Hepatocyte (in vitro differentiated cells): ENCODE data around the gene AGT. TPM values are rescaled to one million over a fixed set of nuclear protein-coding genes. Genes with fewer than 3 reads are reported as not detected.

ENCODE experiments used
- DNase-seq: peaks from one replicate; pipeline ENCODE4 v3.0.0-alpha.2; 2016; ENCODE audit warnings: low spot score
- H2AFZ ChIP-seq: fragments of 200-600 bp; sonication (generic); 2 replicates; pipeline ENCODE4 v1.6.0; 2016; ENCODE audit warnings: antibody characterized with exemption, mild to moderate bottlenecking
- H3K27ac ChIP-seq: fragments of 200-600 bp; sonication (generic); 2 replicates; pipeline ENCODE4 v1.5.1; 2016; ENCODE audit warnings: mild to moderate bottlenecking
- H3K27me3 ChIP-seq: fragments of 200-600 bp; sonication (generic); 2 replicates; pipeline ENCODE4 v1.6.1; 2016
- H3K36me3 ChIP-seq: fragments of 200-600 bp; sonication (generic); replicated peaks from 2 replicates; pipeline ENCODE4 v1.5.1; 2016; ENCODE audit warnings: low read depth; ENCODE audit not compliant: insufficient read depth
- H3K4me1 ChIP-seq: fragments of 200-600 bp; sonication (generic); 2 replicates; pipeline ENCODE4 v1.5.1; 2016; ENCODE audit warnings: mild to moderate bottlenecking, moderate library complexity; ENCODE audit not compliant: insufficient read depth
- H3K4me2 ChIP-seq: fragments of 200-600 bp; sonication (generic); 2 replicates; pipeline ENCODE4 v1.6.0; 2016
- H3K4me3 ChIP-seq: fragments of 200-600 bp; sonication (generic); 2 replicates; pipeline ENCODE4 v1.5.1; 2016; ENCODE audit warnings: mild to moderate bottlenecking
- H3K79me2 ChIP-seq: fragments of 200-600 bp; sonication (generic); 2 replicates; pipeline ENCODE4 v1.6.0; 2017; ENCODE audit warnings: mild to moderate bottlenecking
- H3K9me2 ChIP-seq: fragments of 200-600 bp; sonication (generic); replicated peaks from 2 replicates; pipeline ENCODE4 v1.6.0; 2017; ENCODE audit warnings: mild to moderate bottlenecking; ENCODE audit not compliant: insufficient read depth
- H3K9me3 ChIP-seq: fragments of 200-600 bp; sonication (generic); 2 replicates; pipeline ENCODE4 v1.5.1; 2016; ENCODE audit warnings: low read depth, mild to moderate bottlenecking
- H4K20me1 ChIP-seq: fragments of 200-600 bp; sonication (generic); 2 replicates; pipeline ENCODE4 v1.6.0; 2016; ENCODE audit warnings: mild to moderate bottlenecking; ENCODE audit not compliant: insufficient read depth, poor library complexity, severe bottlenecking
- CTCF ChIP-seq: fragments of 200-600 bp; sonication (generic); IDR thresholded peaks from 2 replicates; pipeline ENCODE4 v1.5.1; 2016; ENCODE audit warnings: antibody characterized with exemption, mild to moderate bottlenecking; ENCODE audit not compliant: poor library complexity
- EZH2 ChIP-seq: fragments of 200-600 bp; sonication (generic); IDR thresholded peaks from 2 replicates; pipeline ENCODE4 v1.6.1; 2016; ENCODE audit warnings: antibody characterized with exemption, mild to moderate bottlenecking, borderline replicate concordance
- EZH2phosphoT487 ChIP-seq: fragments of 200-600 bp; sonication (generic); IDR thresholded peaks from one replicate; pipeline ENCODE4 v1.6.1; 2018; ENCODE audit warnings: antibody characterized with exemption, mild to moderate bottlenecking, low read depth, moderate library complexity; ENCODE audit not compliant: unreplicated experiment, severe bottlenecking
- WGBS: methylation state at CpG from one replicate; pipeline ENCODE4 v1.1.6; 2016; ENCODE audit warnings: low lambda C conversion rate; ENCODE audit errors: missing lambda C conversion rate; 5-methylcytosine and 5-hydroxymethylcytosine counted together
- polyA plus RNA-seq: library from polyadenylated mRNA; unstranded; fragments of >200 nt; fragmentation: Nextera tagmentation; extraction: Ambion mirVana; gene quantifications from 2 replicates; pipeline ENCODE4 v1.2.1, GENCODE V29; 2016
- total RNA-seq: library from RNA; depleted of rRNA; stranded (reverse); fragments of >200 nt; gene quantifications from 2 replicates; pipeline ENCODE4 v1.2.3, GENCODE V29; 2014

Gene AGT
- total and polyA plus RNA-seq, 2 experiments from 2014 or later = 476 to 583 TPM

DNA sequence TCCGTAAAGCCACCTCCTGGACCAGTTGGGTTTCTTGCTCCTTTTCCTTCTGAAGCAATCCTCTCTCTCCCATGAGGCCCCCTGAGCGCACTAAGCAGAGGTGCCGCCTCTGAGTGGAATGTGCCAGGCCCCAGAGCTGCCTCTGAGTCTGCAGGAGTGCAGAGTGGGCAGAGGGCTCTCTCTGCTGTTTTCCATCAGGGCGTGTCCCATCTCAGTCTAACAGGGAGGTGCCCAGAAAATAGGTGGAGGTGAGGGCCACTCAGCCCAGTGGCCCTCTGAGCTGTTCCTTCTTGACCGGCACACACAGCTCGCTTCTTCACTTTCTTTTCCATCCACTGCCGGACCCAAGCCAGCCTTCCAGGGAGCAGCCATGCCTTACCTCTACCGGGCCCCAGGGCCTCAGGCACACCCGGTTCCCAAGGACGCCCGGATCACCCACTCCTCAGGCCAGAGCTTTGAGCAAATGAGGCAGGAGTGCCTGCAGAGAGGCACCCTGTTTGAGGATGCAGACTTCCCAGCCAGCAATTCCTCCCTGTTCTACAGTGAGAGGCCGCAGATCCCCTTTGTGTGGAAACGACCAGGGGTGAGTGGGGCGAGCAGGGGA lies 33.3 kb upstream of the AGT start, which contains the start of gene CAPN9:
Gene CAPN9, plus strand, starts transcription at position 262 of the 604 bp plus-strand sequence. Its CDS starts 109 bp downstream, at position 371.
- Histone ChIP-seq H3K4me2 (no peak within 1 kb of the TSS), H3K27ac (peak within 1 kb of the TSS; percentile 72), H2AFZ (no peak within 1 kb of the TSS)

DNA sequence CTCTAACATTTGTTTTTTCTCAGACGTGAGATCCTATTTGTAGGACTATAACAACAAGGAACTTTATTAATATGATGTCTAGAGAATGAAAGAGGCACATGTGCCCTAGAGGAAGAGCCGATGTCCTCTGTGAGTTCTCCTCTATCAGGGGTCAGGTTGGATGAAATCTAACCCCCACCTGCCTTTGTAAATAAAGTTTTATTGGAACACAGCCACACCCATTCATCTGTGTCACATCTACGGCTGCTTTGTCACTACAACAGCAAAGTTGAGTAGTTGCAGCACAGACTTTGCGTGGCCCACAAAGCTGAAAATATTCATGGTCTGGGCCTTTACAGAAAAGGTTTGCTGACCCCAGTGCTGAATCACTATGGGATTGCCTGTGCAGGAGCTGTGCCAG lies 32.7 kb upstream of the AGT start:
- no peak for TF ChIP-seq CTCF
- no peak for TF ChIP-seq EZH2phosphoT487
- TF ChIP-seq EZH2 = no peak
- Histone ChIP-seq H3K27ac (peak overlapping the region; percentile 72), H2AFZ (no peak overlapping the region)

More for the DNA sequence above, 33.3 kb upstream of the AGT start, which contains the start of gene CAPN9:
- no peak for DNase-seq
- Histone ChIP-seq H3K4me1 (peaks cover 58% of the 10 kb centered on the region), H3K9me3 (no peaks in the 10 kb centered on the region), H3K36me3 (no peaks in the 10 kb centered on the region), H3K79me2 (no peaks in the 10 kb centered on the region), H3K4me3 (no peak within 1 kb of the TSS), H4K20me1 (no peaks in the 10 kb centered on the region), H3K27me3 (no peaks in the 10 kb centered on the region), H3K9me2 (no peaks in the 10 kb centered on the region)
- no peak for TF ChIP-seq CTCF
- TF ChIP-seq EZH2phosphoT487 = no peak
- TF ChIP-seq EZH2 = no peak
- WGBS = 70% methylated on average over 14 of the region's 14 CpGs

DNA sequence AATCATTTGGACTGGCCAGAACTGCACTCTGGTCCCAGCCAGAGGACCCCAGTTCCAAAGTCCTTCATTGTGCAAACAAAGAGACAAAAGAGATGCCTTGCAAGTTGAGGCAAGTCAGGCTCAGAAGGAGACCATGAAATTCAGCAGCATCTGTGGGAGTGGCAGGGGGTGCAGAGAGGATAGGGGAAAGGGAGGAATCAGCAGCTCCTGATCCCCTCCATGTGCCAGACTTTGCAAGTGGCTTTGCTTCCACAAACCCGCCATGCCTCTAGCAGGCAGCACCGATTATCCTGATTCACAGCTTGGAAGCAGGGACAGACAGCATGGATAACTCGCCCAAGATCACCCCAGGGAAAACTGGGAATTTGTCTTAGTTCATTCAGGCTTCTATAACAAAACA lies 31.1 kb upstream of the AGT start:
- H2AFZ ChIP-seq = no peak overlapping the region

More for the DNA sequence above, 32.7 kb upstream of the AGT start:
- peaks cover 52% of the 10 kb centered on the region for H3K4me1 ChIP-seq
- H3K27me3 ChIP-seq = no peaks in the 10 kb centered on the region
- H3K9me2 ChIP-seq = no peaks in the 10 kb centered on the region
- WGBS = 89% methylated on average over 4 of the region's 4 CpGs
- no peak overlapping the region for H3K4me2 ChIP-seq
- H4K20me1 ChIP-seq = no peaks in the 10 kb centered on the region
- H3K9me3 ChIP-seq = no peaks in the 10 kb centered on the region
- H3K79me2 ChIP-seq = no peaks in the 10 kb centered on the region
- no peaks in the 10 kb centered on the region for H3K36me3 ChIP-seq
- DNase-seq = no peak
- H3K4me3 ChIP-seq = no peak overlapping the region

More for the DNA sequence above, 31.1 kb upstream of the AGT start:
- no peak overlapping the region for H3K4me3 ChIP-seq
- no peaks in the 10 kb centered on the region for H4K20me1 ChIP-seq
- H3K36me3 ChIP-seq = no peaks in the 10 kb centered on the region
- no peaks in the 10 kb centered on the region for H3K27me3 ChIP-seq
- no peaks in the 10 kb centered on the region for H3K9me2 ChIP-seq
- H3K27ac ChIP-seq = peak overlapping the region; percentile 36
- no peaks in the 10 kb centered on the region for H3K79me2 ChIP-seq
- no peak for DNase-seq
- 49% methylated on average over 3 of the region's 3 CpGs for WGBS
- peaks cover 38% of the 10 kb centered on the region for H3K4me1 ChIP-seq
- no peaks in the 10 kb centered on the region for H3K9me3 ChIP-seq
- TF ChIP-seq EZH2phosphoT487 (no peak), EZH2 (no peak), CTCF (no peak)
- no peak overlapping the region for H3K4me2 ChIP-seq
